HG02938 (cell line): ENCODE measurements around the gene LSM10.

Experiments
- ATAC-seq: cut with Tn5 transposase; IDR thresholded peaks from one replicate; pipeline ENCODE4 v1.9.1; 2021; ENCODE audit warnings: mild to moderate bottlenecking, moderate library complexity; ENCODE audit not compliant: unreplicated experiment

Gene LSM10

GRCh38 chr1:36397378-36398230 lies at the start of gene LSM10:
Gene LSM10 (minus strand): TSS chr1:36397908. CDS start chr1:36394129, 3,779 bp downstream.
- peak; percentile 82 for ATAC-seq

DNA sequence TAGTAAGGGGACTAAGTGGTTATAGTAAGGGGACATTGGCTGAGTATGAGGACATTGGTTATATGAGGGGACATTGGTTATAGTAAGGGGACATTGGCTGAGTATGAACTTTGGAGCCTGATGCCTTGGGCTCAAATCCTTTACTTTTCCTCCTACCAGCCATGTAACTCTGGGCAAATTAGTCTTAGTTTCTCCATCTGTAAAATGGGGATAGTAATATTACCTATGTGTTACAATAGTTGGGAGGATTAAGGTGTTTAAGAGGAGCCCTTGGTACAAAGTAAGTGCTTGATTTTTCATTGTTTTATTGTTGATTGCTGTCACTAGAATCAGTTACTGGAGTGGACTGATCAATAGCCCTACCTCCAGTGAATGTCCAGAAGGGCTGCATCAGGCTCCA lies 49.7 kb upstream of the LSM10 start:
- no peak for ATAC-seq

- ATAC-seq = no peak
Measured at GRCh38 chr1:36446746-36447145, 49.0 kb upstream of the LSM10 start.

GRCh38 chr1:36446271-36446670 lies 48.6 kb upstream of the LSM10 start:
- no peak for ATAC-seq

GRCh38 chr1:36443297-36443696 lies 45.6 kb upstream of the LSM10 start:
- ATAC-seq = no peak

GRCh38 chr1:36442337-36442736 lies 44.6 kb upstream of the LSM10 start:
- ATAC-seq = no peak

- ATAC-seq = no peak
Measured at GRCh38 chr1:36440646-36441045, 42.9 kb upstream of the LSM10 start.

GRCh38 chr1:36440044-36440443 lies 42.3 kb upstream of the LSM10 start:
- ATAC-seq = no peak

DNA sequence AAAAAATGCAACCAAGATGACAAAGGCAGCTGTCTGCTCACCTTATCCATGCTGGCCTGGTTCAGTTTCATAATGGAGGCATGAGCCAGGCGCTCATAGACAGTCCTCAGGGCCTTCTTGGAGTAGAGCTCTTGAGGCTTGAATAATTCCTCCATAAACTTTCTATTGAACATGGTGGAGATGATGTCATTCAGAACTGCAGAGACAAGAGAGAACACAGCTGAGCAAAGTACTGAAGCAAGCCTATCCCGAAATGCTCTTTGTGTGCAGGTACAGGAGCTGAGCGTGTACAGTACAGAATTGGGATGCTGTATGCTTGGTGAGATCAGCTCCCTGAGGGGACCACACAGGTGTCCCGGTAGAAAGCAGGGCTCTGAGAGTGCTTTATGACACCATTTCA lies 41.0 kb upstream of the LSM10 start:
- ATAC-seq = no peak

- ATAC-seq = no peak
Measured at GRCh38 chr1:36436821-36437220, 39.1 kb upstream of the LSM10 start.

DNA sequence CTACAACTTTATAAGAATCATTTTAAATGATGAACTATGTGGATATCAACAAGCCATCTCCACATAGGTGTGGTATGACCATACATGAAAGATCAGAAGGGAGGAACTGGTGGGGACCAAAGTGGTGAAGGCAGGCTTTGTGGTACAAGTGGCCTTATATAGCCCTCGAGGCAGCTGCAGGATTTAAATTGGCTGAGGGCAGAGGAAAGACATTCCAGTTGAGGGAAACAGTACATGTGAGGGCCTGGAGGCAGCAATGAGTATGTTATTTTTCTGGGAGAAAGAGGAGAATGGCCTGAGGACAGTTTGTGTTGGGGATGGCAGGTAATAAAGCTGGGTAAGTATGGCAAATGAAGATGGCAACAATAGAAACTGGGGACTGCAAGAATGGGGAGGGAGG lies 35.4 kb upstream of the LSM10 start:
- ATAC-seq = no peak

DNA sequence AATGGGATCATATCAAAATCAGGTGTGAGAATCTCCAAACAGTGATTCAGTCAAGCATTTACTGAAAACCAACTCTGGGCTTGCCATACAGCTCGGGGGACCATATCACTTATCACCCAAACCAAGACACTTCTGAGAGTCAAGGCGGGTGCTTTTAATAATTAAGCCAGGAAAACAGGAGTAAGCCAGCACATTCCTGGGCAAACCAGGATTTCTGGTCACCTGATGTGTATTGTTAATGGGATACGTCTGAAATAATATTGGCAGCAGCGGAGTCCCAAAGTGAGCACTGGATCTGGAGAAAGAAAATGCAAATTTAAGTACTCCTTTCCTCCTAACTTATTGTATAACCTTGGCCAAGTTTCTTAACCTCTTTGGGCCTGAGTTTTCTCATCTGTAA lies 34.9 kb upstream of the LSM10 start:
- ATAC-seq = no peak

GRCh38 chr1:36425791-36426190 lies 28.1 kb upstream of the LSM10 start:
- ATAC-seq = no peak

GRCh38 chr1:36421649-36422048 lies 23.9 kb upstream of the LSM10 start:
- ATAC-seq = no peak

DNA sequence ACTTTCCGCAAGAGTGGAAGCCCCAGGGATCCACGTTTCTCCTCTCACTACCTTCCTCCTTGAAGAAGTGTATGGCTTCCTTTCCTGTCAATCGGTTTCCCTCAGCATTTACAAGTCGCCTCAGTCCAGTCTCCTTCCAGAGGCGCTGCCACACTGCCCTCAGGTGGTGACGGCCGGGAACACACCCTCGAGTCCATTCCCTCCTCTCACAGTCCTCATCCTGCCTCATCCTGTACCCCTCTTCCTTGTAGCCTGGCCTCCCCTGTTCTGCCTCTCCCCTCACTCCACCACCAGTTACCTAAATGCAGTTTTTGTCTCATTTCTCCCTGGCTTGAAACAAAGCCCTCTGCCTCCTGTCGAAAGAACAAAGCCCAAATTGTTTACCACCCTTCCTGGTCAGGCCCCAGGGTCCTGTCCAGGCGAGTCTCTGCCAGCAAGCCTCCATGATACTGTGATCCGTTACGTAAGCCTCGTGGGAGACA lies 23.2 kb upstream of the LSM10 start:
- ATAC-seq = peak; percentile 59

GRCh38 chr1:36420409-36420808 lies 22.7 kb upstream of the LSM10 start:
- no peak for ATAC-seq

DNA sequence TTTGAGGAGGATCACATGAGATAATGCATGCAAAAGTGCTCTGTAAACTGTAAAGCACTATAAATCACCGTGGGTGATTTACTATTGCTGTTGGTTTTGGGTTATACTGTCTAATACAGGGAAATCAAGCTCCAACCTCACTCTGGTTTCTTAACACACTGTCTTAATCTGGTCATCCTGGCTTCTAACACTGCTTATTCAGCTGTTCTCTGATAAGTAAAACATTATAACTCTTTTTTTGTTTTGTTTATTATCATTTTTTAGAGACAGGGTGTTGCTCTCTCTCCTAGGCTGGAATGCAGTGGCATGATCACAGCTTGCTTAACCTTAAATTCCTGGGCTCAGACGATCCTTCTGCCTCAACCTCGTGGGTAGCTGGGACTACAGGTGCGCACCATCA lies 21.9 kb upstream of the LSM10 start:
- ATAC-seq = no peak

DNA sequence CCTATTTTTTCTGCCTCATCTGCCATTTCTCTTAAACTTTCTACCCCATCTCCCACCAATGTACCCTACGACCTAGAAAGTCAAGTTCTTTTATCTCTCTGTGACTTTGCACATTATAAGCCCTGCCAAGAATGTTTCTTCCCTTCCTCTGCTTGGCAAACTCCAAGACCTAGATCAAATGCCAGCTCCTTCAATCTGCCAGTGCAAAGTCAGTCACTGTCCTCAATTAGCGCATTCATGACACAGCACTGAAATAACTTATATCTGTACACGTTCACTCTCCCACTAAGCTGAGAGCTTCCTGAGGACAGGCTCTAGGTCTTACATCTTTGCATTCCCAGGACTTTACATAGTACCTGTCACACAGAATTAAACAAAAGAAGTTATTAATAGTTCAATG lies 21.4 kb upstream of the LSM10 start:
- ATAC-seq = no peak

GRCh38 chr1:36417931-36418330 lies 20.2 kb upstream of the LSM10 start:
- ATAC-seq = no peak

- no peak for ATAC-seq
Measured at GRCh38 chr1:36415661-36416326, 18.1 kb upstream of the LSM10 start.

DNA sequence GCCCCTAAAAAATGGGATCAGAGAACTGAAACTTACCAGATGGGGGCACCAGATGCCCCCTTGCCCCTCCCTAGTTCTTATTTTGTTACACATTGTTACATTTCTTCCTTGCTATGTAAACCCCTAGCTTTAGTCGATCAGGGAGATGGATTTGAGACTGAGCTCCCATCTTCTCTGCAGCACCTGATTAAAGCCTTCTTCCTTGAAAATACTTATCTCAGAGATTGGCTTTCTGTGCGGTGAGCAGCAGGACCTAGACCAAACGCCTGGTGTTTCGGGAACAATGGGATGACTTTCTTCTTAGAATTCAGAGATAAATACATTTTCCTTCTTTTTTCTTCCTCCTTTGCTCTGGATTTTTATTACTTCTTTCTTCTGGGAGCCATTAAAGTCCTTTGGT lies 16.7 kb upstream of the LSM10 start:
- ATAC-seq = no peak
